Neural cell (in vitro differentiated cells): ENCODE data around the gene PRKG1.
"Not testable (repeated sequence)": the region's sequence is repeated elsewhere in the genome, so short reads cannot be mapped to it uniquely, and the experiment has no call there.

Experiments
- CTCF ChIP-seq: fragments of 450-650 bp; IDR thresholded peaks from 2 replicates; pipeline ENCODE4 v1.5.1; 2014; ENCODE audit warnings: antibody characterized with exemption, mild to moderate bottlenecking, moderate library complexity; ENCODE audit not compliant: poor library complexity, severe bottlenecking
- EP300 ChIP-seq: fragments of 450-650 bp; conservative IDR thresholded peaks from 2 replicates; pipeline ENCODE4 v1.6.1; 2014; ENCODE audit warnings: antibody characterized with exemption, mild to moderate bottlenecking, moderate library complexity; ENCODE audit not compliant: poor library complexity, severe bottlenecking
- EZH2 ChIP-seq: fragments of 200-600, 300-800 bp; shearing (Covaris generic), sonication (generic); IDR thresholded peaks from 2 replicates; pipeline ENCODE4 v1.6.1; 2014; ENCODE audit warnings: antibody characterized with exemption, low read length, borderline replicate concordance, mild to moderate bottlenecking; ENCODE audit not compliant: insufficient read depth, poor library complexity, severe bottlenecking
- MXI1 ChIP-seq: fragments of 450-650 bp; conservative IDR thresholded peaks from 2 replicates; pipeline ENCODE4 v1.6.1; 2014; ENCODE audit warnings: antibody characterized with exemption, mild to moderate bottlenecking; ENCODE audit not compliant: poor library complexity, severe bottlenecking
- POLR2AphosphoS5 ChIP-seq: IDR thresholded peaks from 2 replicates; pipeline ENCODE4 v1.6.1; 2012
- RAD21 ChIP-seq: fragments of 450-650 bp; conservative IDR thresholded peaks from 2 replicates; pipeline ENCODE4 v1.6.1; 2014; ENCODE audit warnings: antibody characterized with exemption, mild to moderate bottlenecking, moderate library complexity
- REST ChIP-seq: IDR thresholded peaks from 2 replicates; pipeline ENCODE4 v1.6.1; 2012; ENCODE audit warnings: borderline replicate concordance
- SMC3 ChIP-seq: fragments of 450-650 bp; conservative IDR thresholded peaks from 2 replicates; pipeline ENCODE4 v1.6.1; 2014; ENCODE audit warnings: antibody characterized with exemption, mild to moderate bottlenecking, moderate library complexity; ENCODE audit not compliant: poor library complexity
- TAF1 ChIP-seq: IDR thresholded peaks from 2 replicates; pipeline ENCODE4 v1.6.1; 2012; ENCODE audit warnings: low read depth

- TF ChIP-seq TAF1, MXI1, CTCF, POLR2AphosphoS5, EP300, REST, EZH2, RAD21, SMC3: not testable (repeated sequence)
Observed at GRCh38 chr10:52039002-52039793, 964.9 kb downstream of the PRKG1 start.
